ENCODE measurements around the gene VWC2.

Gene VWC2

GRCh38 chr7:49893131-49893530 lies 119.7 kb downstream of the VWC2 start:
- H3K4me3 ChIP-seq (ENCODE audit: low read depth, low read length): no peak overlapping the region
- ChIA-PET POLR2A (no interaction called here), CTCF (no interaction called here)
- no peaks in the 10 kb centered on the region for H3K4me1 ChIP-seq (ENCODE audit: control insufficient read depth, insufficient read depth, low read length)
- H3K36me3 ChIP-seq (ENCODE audit: control insufficient read depth in 2 of 2, insufficient read depth in 1 of 2, low read length in 2 of 2): no peaks in the 10 kb centered on the region
- H3K9me3 ChIP-seq (ENCODE audit: control insufficient read depth, insufficient read depth, low read depth, low read length): no peaks in the 10 kb centered on the region
- no peak overlapping the region for H3K27ac ChIP-seq (ENCODE audit: extremely low read depth, low read depth, low read length)
- TF ChIP-seq ZNF701 (tag by site-specific recombination; IDR thresholded peaks at IDR 0.05): no peak

GRCh38 chr7:49894543-49894942 lies 121.1 kb downstream of the VWC2 start:
- Histone ChIP-seq H3K4me3 (ENCODE audit: low read depth, low read length) (no peak overlapping the region), H3K27ac (ENCODE audit: extremely low read depth, low read depth, low read length) (no peak overlapping the region), H3K9me3 (ENCODE audit: control insufficient read depth, insufficient read depth, low read depth, low read length) (no peaks in the 10 kb centered on the region), H3K4me1 (ENCODE audit: control insufficient read depth, insufficient read depth, low read length) (no peaks in the 10 kb centered on the region), H3K36me3 (ENCODE audit: control insufficient read depth in 2 of 2, insufficient read depth in 1 of 2, low read length in 2 of 2) (no peaks in the 10 kb centered on the region)
- ChIA-PET CTCF (interaction anchor here (0.7 kb wide), 1 partner anchor 9 kb away, joined by 3 read pairs; no protein-coding TSS in a partner anchor), POLR2A (no interaction called here)
- TF ChIP-seq ZNF707 (tag by site-specific recombination; IDR thresholded peaks at IDR 0.05): no peak

GRCh38 chr7:49911909-49912308 lies 138.5 kb downstream of the VWC2 start:
- no peak for TF ChIP-seq ZNF623 (tag by site-specific recombination; IDR thresholded peaks at IDR 0.05)
- TF ChIP-seq ZNF692 (tag by site-specific recombination; IDR thresholded peaks at IDR 0.05): no peak
- TF ChIP-seq SP3 (tag by site-specific recombination; IDR thresholded peaks at IDR 0.05): no peak
- no peak for TF ChIP-seq TCF7L2 (IDR thresholded peaks at IDR 0.05; ENCODE audit: borderline replicate concordance, low read depth, low read length)
- no peak for TF ChIP-seq ZNF280C (tag by site-specific recombination; IDR thresholded peaks at IDR 0.05)
- no peak for TF ChIP-seq ZNF169 (tag by site-specific recombination; IDR thresholded peaks at IDR 0.05)
- ChIA-PET POLR2A (no interaction called here), CTCF (interaction anchor here (0.6 kb wide), 1 partner anchor 62 kb away, joined by 3 read pairs; no protein-coding TSS in a partner anchor)
- Histone ChIP-seq H3K9me3 (ENCODE audit: control insufficient read depth, insufficient read depth, low read depth, low read length) (no peaks in the 10 kb centered on the region), H3K27ac (ENCODE audit: extremely low read depth, low read depth, low read length) (no peak overlapping the region), H3K36me3 (ENCODE audit: control insufficient read depth in 2 of 2, insufficient read depth in 1 of 2, low read length in 2 of 2) (no peaks in the 10 kb centered on the region), H3K4me1 (ENCODE audit: control insufficient read depth, insufficient read depth, low read length) (no peaks in the 10 kb centered on the region), H3K4me3 (ENCODE audit: low read depth, low read length) (no peak overlapping the region)

GRCh38 chr7:49926720-49927119 lies 153.3 kb downstream of the VWC2 start:
- H3K4me3 ChIP-seq (ENCODE audit: low read depth, low read length): no peak overlapping the region
- ChIA-PET POLR2A (no interaction called here), CTCF (no interaction called here)
- H3K4me1 ChIP-seq (ENCODE audit: control insufficient read depth, insufficient read depth, low read length): no peaks in the 10 kb centered on the region
- no peaks in the 10 kb centered on the region for H3K9me3 ChIP-seq (ENCODE audit: control insufficient read depth, insufficient read depth, low read depth, low read length)
- no peaks in the 10 kb centered on the region for H3K36me3 ChIP-seq (ENCODE audit: control insufficient read depth in 2 of 2, insufficient read depth in 1 of 2, low read length in 2 of 2)
- no peak overlapping the region for H3K27ac ChIP-seq (ENCODE audit: extremely low read depth, low read depth, low read length)
- TF ChIP-seq ZBTB7A (tag by site-specific recombination; IDR thresholded peaks at IDR 0.05; ENCODE audit: low read depth) (no peak), ZNF610 (tag by site-specific recombination; IDR thresholded peaks at IDR 0.05; ENCODE audit: borderline replicate concordance) (no peak), ZBTB44 (tag by site-specific recombination; IDR thresholded peaks at IDR 0.05) (no peak)

All from HEK293 (cell line).